B cell (primary cell): Measurements from ENCODE around the gene CCBE1. TPM values are rescaled to one million over a fixed set of nuclear protein-coding genes. Genes with fewer than 3 reads are reported as not detected.
"Not testable (repeated sequence)": the region's sequence is repeated elsewhere in the genome, so short reads cannot be mapped to it uniquely, and the experiment has no call there.

Experiments
- ATAC-seq: fragments of 200-7000 bp; cut with Tn5 transposase; one replicate; pipeline ENCODE4 v1.10.0; 2021; ENCODE audit warnings: low read depth, mild to moderate bottlenecking, moderate number of reproducible peaks, moderate library complexity
- CTCF ChIA-PET: fragments of 350-600 bp; sonication (Branson Sonifier 250); formaldehyde crosslinking; loops from one replicate; lab custom pipeline; 2021; ENCODE audit warnings: antibody characterized with exemption, inconsistent platforms; lab: Charles Lee
- POLR2A ChIA-PET: fragments of 350-600 bp; sonication (Branson Sonifier 250); formaldehyde crosslinking; loops from one replicate; lab custom pipeline; 2021; ENCODE audit warnings: antibody characterized with exemption; lab: Charles Lee
- DNase-seq: peaks from one replicate; pipeline ENCODE4 v3.0.0; 2013
- H2AFZ ChIP-seq: 2 replicates; pipeline ENCODE4 v1.6.1; 2012; ENCODE audit warnings: mild to moderate bottlenecking, low read depth, low read length; ENCODE audit not compliant: insufficient read depth, poor library complexity, severe bottlenecking
- H3K27ac ChIP-seq, 2 donors: 1 replicate in 1 of 2; 2 replicates in 1 of 2; pipeline ENCODE4 v1.5.1; 2012 to 2013; ENCODE audit warnings: low read length in 2 of 2, mild to moderate bottlenecking in 2 of 2, moderate library complexity in 1 of 2
- H3K27me3 ChIP-seq, 4 experiments: fragments of 200-600 bp in 1 of 4; sonication (generic) in 1 of 4; replicated peaks in 1 of 4; 1 replicate in 2 of 4; 2 replicates in 2 of 4; pipeline versions ENCODE4 v1.6.1 to v1.7.0; 2013 to 2016; ENCODE audit warnings: low read length in 3 of 4, mild to moderate bottlenecking in 2 of 4, mixed read lengths in 1 of 4, moderate library complexity in 1 of 4; ENCODE audit not compliant: insufficient read depth in 4 of 4, control insufficient read depth in 3 of 4; ENCODE audit errors: control extremely low read depth in 1 of 4
- H3K36me3 ChIP-seq, 2 experiments: replicated peaks in 1 of 2; 1 replicate in 1 of 2; 2 replicates in 1 of 2; pipeline versions ENCODE4 v1.6.1 to v1.7.1; 2013; ENCODE audit warnings: low read length in 1 of 2; ENCODE audit not compliant: insufficient read depth in 2 of 2, control insufficient read depth in 1 of 2; ENCODE audit errors: control extremely low read depth in 1 of 2, extremely low read depth in 1 of 2
- H3K4me1 ChIP-seq, 2 donors: fragments of 200-600 bp in 1 of 2; sonication (generic) in 1 of 2; 1 replicate in 1 of 2; 2 replicates in 1 of 2; pipeline versions ENCODE4 v1.5.1 to v1.6.1; 2013 to 2017; ENCODE audit warnings: low read length in 2 of 2; ENCODE audit not compliant: control insufficient read depth in 2 of 2, insufficient read depth in 2 of 2
- H3K4me2 ChIP-seq: replicated peaks from 2 replicates; pipeline ENCODE3; 2012; ENCODE audit warnings: mild to moderate bottlenecking, low read depth, low read length; ENCODE audit not compliant: poor library complexity, severe bottlenecking
- H3K4me3 ChIP-seq, 5 experiments: fragments of 200-600 bp in 1 of 5; sonication (generic) in 1 of 5; 1 replicate in 3 of 5; 2 replicates in 2 of 5; pipeline versions ENCODE4 v1.5.1 to v1.7.0; 2011 to 2016; ENCODE audit warnings: low read length in 4 of 5, mild to moderate bottlenecking in 4 of 5, low read depth in 2 of 5, control low read depth in 1 of 5, moderate library complexity in 1 of 5; ENCODE audit not compliant: insufficient read depth in 1 of 5; ENCODE audit errors: control extremely low read depth in 1 of 5, extremely low read depth in 1 of 5
- H3K79me2 ChIP-seq: fragments of 200-600 bp; sonication (generic); one replicate; pipeline ENCODE4 v1.6.0; 2016; ENCODE audit warnings: low read length; ENCODE audit not compliant: control insufficient read depth, insufficient read depth
- H3K9ac ChIP-seq: fragments of 200-600 bp; sonication (generic); 2 replicates; pipeline ENCODE4 v1.6.1; 2017; ENCODE audit warnings: mild to moderate bottlenecking, low read length, moderate library complexity
- H3K9me3 ChIP-seq, 3 donors: one replicate each; pipeline versions ENCODE4 v1.6.1 to v1.7.1; 2013; ENCODE audit warnings: low read length in 2 of 3; ENCODE audit not compliant: control insufficient read depth in 2 of 3, insufficient read depth in 1 of 3; ENCODE audit errors: control extremely low read depth in 1 of 3
- H4K20me1 ChIP-seq: 2 replicates; pipeline ENCODE4 v1.6.0; 2012; ENCODE audit warnings: mild to moderate bottlenecking, low read length; ENCODE audit not compliant: insufficient read depth, control insufficient read depth, poor library complexity, severe bottlenecking
- H3K27ac Mint-ChIP-seq: one replicate; pipeline ENCODE4 v1.8.0; 2021; ENCODE audit warnings: mixed read lengths
- H3K27me3 Mint-ChIP-seq: one replicate; pipeline ENCODE4 v1.8.0; 2021; ENCODE audit warnings: mixed read lengths
- H3K4me1 Mint-ChIP-seq: one replicate; pipeline ENCODE4 v1.8.0; 2021; ENCODE audit warnings: mixed read lengths
- H3K4me3 Mint-ChIP-seq: one replicate; pipeline ENCODE4 v1.8.0; 2021; ENCODE audit warnings: mixed read lengths
- H3K9me3 Mint-ChIP-seq: one replicate; pipeline ENCODE4 v1.8.0; 2022; ENCODE audit warnings: mixed read lengths; ENCODE audit not compliant: insufficient read depth
- CTCF ChIP-seq: fragments of 200-600 bp; IDR thresholded peaks from one replicate; pipeline ENCODE4 v1.8.0; 2022; ENCODE audit warnings: antibody characterized with exemption, mild to moderate bottlenecking
- EZH2 ChIP-seq: IDR thresholded peaks from 2 replicates; pipeline ENCODE4 v1.6.1; 2012; ENCODE audit warnings: borderline replicate concordance, low read depth, mild to moderate bottlenecking, moderate library complexity, low read length; ENCODE audit not compliant: insufficient read depth, poor library complexity, severe bottlenecking
- WGBS: methylation state at CpG from one replicate; pipeline ENCODE4 v1.1.5; 2013; ENCODE audit warnings: missing lambda C conversion rate; ENCODE audit not compliant: insufficient coverage; 5-methylcytosine and 5-hydroxymethylcytosine counted together
- intact Hi-C: fragments of 100-400 bp; cut with micrococcal nuclease; formaldehyde crosslinking; loops from one replicate; pipeline ENCODE4 v1.10.0; 2022
- polyA plus RNA-seq: library from polyadenylated mRNA; depleted of rRNA; stranded (reverse); fragments of >200 nt; gene quantifications from 2 replicates; pipeline ENCODE4 v1.2.3, GENCODE V29; 2012
- total RNA-seq, 2 donors: library from RNA; stranded (reverse); fragments of 120-200 nt in 1 of 2; gene quantifications; 1 replicate in 1 of 2; 2 replicates in 1 of 2; pipeline versions ENCODE4 v1.2.3 to v1.2.4, GENCODE V29; 2013 to 2022

CCBE1 gene
- total and polyA plus RNA-seq, 2 donors (not counting 1 experiment from before 2014, with no cell fraction given) = not detected

- H3K79me2 ChIP-seq = no peaks in the 10 kb centered on the region
- DNase-seq (no peak), ATAC-seq (no peak)
- no peak overlapping the region for H3K4me3 ChIP-seq
- H3K9me3 ChIP-seq = peaks cover 0 to 7% (median 3%) of the 10 kb centered on the region in 3 donors
- H3K27ac ChIP-seq = no peak overlapping the region
- H4K20me1 ChIP-seq = no peaks in the 10 kb centered on the region
- peaks cover 4% of the 10 kb centered on the region for H3K9me3 Mint-ChIP-seq
- H3K4me2 ChIP-seq = no peak overlapping the region
- H3K4me1 Mint-ChIP-seq = no peaks in the 10 kb centered on the region
- no peaks in the 10 kb centered on the region for H3K36me3 ChIP-seq
- no peak overlapping the region for H3K9ac ChIP-seq
- POLR2A ChIA-PET = no interaction called here
- no peak overlapping the region for H3K27ac Mint-ChIP-seq
- TF ChIP-seq EZH2 (no peak), CTCF (no peak)
- H3K27me3 Mint-ChIP-seq = peaks cover 16% of the 10 kb centered on the region
- H2AFZ ChIP-seq = no peak overlapping the region
- H3K4me1 ChIP-seq = no peaks in the 10 kb centered on the region
- no peak overlapping the region for H3K4me3 Mint-ChIP-seq
- intact Hi-C loops = no loop called here
- no peaks in the 10 kb centered on the region for H3K27me3 ChIP-seq
- CTCF ChIA-PET = no interaction called here
These were observed 42.9 kb upstream of the CCBE1 start for GRCh38 chr18:59740141-59740540.

DNA sequence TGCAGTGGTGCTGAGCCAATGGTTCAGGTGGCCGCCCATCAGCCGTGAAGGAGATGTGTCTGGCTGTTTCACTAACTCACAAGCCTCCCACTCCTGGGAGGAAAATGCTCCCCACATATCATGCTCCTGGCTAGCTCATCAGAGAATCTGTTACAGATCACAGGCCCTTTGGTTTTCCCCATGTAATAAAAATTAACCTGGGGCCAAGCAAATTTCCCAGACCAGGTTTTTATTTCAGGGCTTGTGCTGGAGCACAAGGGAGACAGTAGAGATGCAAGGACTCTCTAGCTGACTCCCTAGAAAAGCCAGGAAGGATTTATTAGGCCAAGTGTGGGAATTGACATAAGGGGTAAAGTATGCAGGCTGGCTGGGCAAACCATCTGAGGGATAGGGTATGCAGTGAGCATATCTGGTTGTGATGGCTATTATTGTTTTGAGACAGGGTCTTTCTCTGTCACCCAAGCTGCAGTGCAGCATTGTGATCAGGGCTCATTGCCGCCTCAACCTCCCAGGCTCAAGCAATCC lies 40.6 kb upstream of the CCBE1 start:
- no peaks in the 10 kb centered on the region for H4K20me1 ChIP-seq
- H3K9me3 ChIP-seq = peaks cover 0 to 7% (median 3%) of the 10 kb centered on the region in 3 donors
- H3K27me3 ChIP-seq = peaks cover 0 to 4% (median 0%) of the 10 kb centered on the region in 4 experiments
- Mint-ChIP-seq H3K9me3 (peaks cover 4% of the 10 kb centered on the region), H3K4me3 (no peak overlapping the region), H3K4me1 (no peaks in the 10 kb centered on the region), H3K27ac (no peak overlapping the region), H3K27me3 (peaks cover 10% of the 10 kb centered on the region)
- TF ChIP-seq CTCF = no peak
- no peak for TF ChIP-seq EZH2
- H3K27ac ChIP-seq = no peak overlapping the region
- H3K9ac ChIP-seq = no peak overlapping the region
- intact Hi-C loops = no loop called here
- no peak overlapping the region for H3K4me2 ChIP-seq
- POLR2A ChIA-PET = no interaction called here
- no peak for DNase-seq
- H3K4me1 ChIP-seq = no peaks in the 10 kb centered on the region
- H3K4me3 ChIP-seq = no peak overlapping the region
- H3K79me2 ChIP-seq = no peaks in the 10 kb centered on the region
- H3K36me3 ChIP-seq = no peaks in the 10 kb centered on the region
- 90% methylated on average over 2 of the region's 3 CpGs for WGBS
- ATAC-seq = no peak
- H2AFZ ChIP-seq = no peak overlapping the region
- CTCF ChIA-PET = no interaction called here

- H3K4me1 Mint-ChIP-seq, H3K4me2 ChIP-seq, H3K9me3 Mint-ChIP-seq, ATAC-seq, H3K27ac ChIP-seq, H3K4me3 Mint-ChIP-seq, H3K27me3 Mint-ChIP-seq, H3K36me3 ChIP-seq, H3K27me3 ChIP-seq, H2AFZ ChIP-seq, H3K27ac Mint-ChIP-seq, intact Hi-C loops, H3K79me2 ChIP-seq, H3K9ac ChIP-seq, DNase-seq, H3K4me1 ChIP-seq, H3K4me3 ChIP-seq, H4K20me1 ChIP-seq, POLR2A ChIA-PET, H3K9me3 ChIP-seq, CTCF ChIA-PET: not testable (repeated sequence)
- 91% methylated on average over 6 of the region's 7 CpGs for WGBS
These were observed 40.1 kb upstream of the CCBE1 start for GRCh38 chr18:59737335-59737734.
